NCI-H69 (cell line): ENCODE measurements around the gene CLEC18B.
"Not testable (repeated sequence)": the region's sequence is repeated elsewhere in the genome, so short reads cannot be mapped to it uniquely, and the experiment has no call there.

Experiments
- DNase-seq: peaks from one replicate; lab custom pipeline; 2025; lab: John Stamatoyannopoulos, UW

Gene CLEC18B

GRCh38 chr16:74406600-74407361 is 14.5 kb downstream of the CLEC18B start:
- not testable (repeated sequence) for DNase-seq

GRCh38 chr16:74404148-74404933 is 16.9 kb downstream of the CLEC18B start:
- not testable (repeated sequence) for DNase-seq

- not testable (repeated sequence) for DNase-seq
Observed at GRCh38 chr16:74400238-74400637, 21.0 kb downstream of the CLEC18B start.

- not testable (repeated sequence) for DNase-seq
Observed at GRCh38 chr16:74398212-74398895, 22.9 kb downstream of the CLEC18B start.

- not testable (repeated sequence) for DNase-seq
Observed at GRCh38 chr16:74396521-74397017, 24.7 kb downstream of the CLEC18B start.

GRCh38 chr16:74394604-74395003 is 26.7 kb downstream of the CLEC18B start:
- not testable (repeated sequence) for DNase-seq

GRCh38 chr16:74394131-74394530 is 27.1 kb downstream of the CLEC18B start:
- DNase-seq = not testable (repeated sequence)

- DNase-seq = not testable (repeated sequence)
Observed at GRCh38 chr16:74391454-74392050, 29.7 kb downstream of the CLEC18B start.

- DNase-seq = not testable (repeated sequence)
Observed at GRCh38 chr16:74382339-74383034, 38.8 kb downstream of the CLEC18B start.

- not testable (repeated sequence) for DNase-seq
Observed at GRCh38 chr16:74373847-74374184, 47.5 kb downstream of the CLEC18B start.

GRCh38 chr16:74372953-74373846 is 48.1 kb downstream of the CLEC18B start:
- no peak for DNase-seq

GRCh38 chr16:74372369-74372768 is 48.9 kb downstream of the CLEC18B start:
- DNase-seq = no peak

GRCh38 chr16:74370338-74371135 is 50.7 kb downstream of the CLEC18B start:
- DNase-seq = not testable (repeated sequence)

GRCh38 chr16:74368002-74368911 is 53.0 kb downstream of the CLEC18B start:
- DNase-seq = peak; percentile 80

- DNase-seq = peak; percentile 39
Observed at GRCh38 chr16:74367469-74368001, 53.7 kb downstream of the CLEC18B start.

- DNase-seq = not testable (repeated sequence)
Observed at GRCh38 chr16:74361646-74362610, 59.4 kb downstream of the CLEC18B start.
